DND-41 (cell line): ENCODE data around the gene PRXL2B.

ENCODE experiments used
- CTCF ChIP-seq: IDR thresholded peaks from 2 replicates; pipeline ENCODE4 v1.5.1; 2012; ENCODE audit warnings: borderline replicate concordance, low read length, moderate library complexity, mild to moderate bottlenecking; ENCODE audit not compliant: poor library complexity, severe bottlenecking; ENCODE audit errors: extremely low read depth
- EZH2 ChIP-seq: IDR thresholded peaks from 3 replicates; pipeline ENCODE4 v1.6.1; 2012; ENCODE audit warnings: borderline replicate concordance, low read depth, mild to moderate bottlenecking, moderate library complexity, low read length, inconsistent platforms; ENCODE audit not compliant: severe bottlenecking

- TF ChIP-seq CTCF (no peak), EZH2 (no peak)
Measured at GRCh38 chr1:2566101-2567045, 20.2 kb upstream of the PRXL2B start.
